GM23338 (cell line): Measurements from ENCODE around the gene CAMTA1. TPM values are rescaled to one million over a fixed set of nuclear protein-coding genes. Genes with fewer than 3 reads are reported as not detected.

Source experiments
- ATAC-seq: fragments of 200-7000 bp; cut with Tn5 transposase; 3 replicates; pipeline ENCODE4 v1.9.1; 2020
- DNase-seq: peaks from one replicate; pipeline ENCODE4 v3.0.0-alpha.2; 2015; ENCODE audit warnings: low spot score
- H2AFZ ChIP-seq: fragments of 200-600 bp; sonication (generic); 2 replicates; pipeline ENCODE4 v1.8.0; 2016; ENCODE audit warnings: antibody characterized with exemption, mild to moderate bottlenecking, moderate library complexity
- H3F3A ChIP-seq: fragments of 200-600 bp; sonication (generic); replicated peaks from 2 replicates; pipeline ENCODE4 v1.8.0; 2017; ENCODE audit warnings: antibody characterized with exemption, mixed run types, low read depth
- H3K27ac ChIP-seq: fragments of 200-600 bp; sonication (generic); 2 replicates; pipeline ENCODE4 v1.6.1; 2016; ENCODE audit warnings: low read depth
- H3K27me3 ChIP-seq: fragments of 200-600 bp; sonication (generic); 2 replicates; pipeline ENCODE4 v1.8.0; 2016; ENCODE audit warnings: mild to moderate bottlenecking, mixed run types, moderate library complexity; ENCODE audit not compliant: insufficient read depth
- H3K36me3 ChIP-seq: fragments of 200-600 bp; sonication (generic); 2 replicates; pipeline ENCODE4 v1.8.0; 2016; ENCODE audit warnings: mild to moderate bottlenecking; ENCODE audit not compliant: insufficient read depth
- H3K4me1 ChIP-seq: fragments of 200-600 bp; sonication (generic); 2 replicates; pipeline ENCODE4 v1.8.0; 2016; ENCODE audit warnings: mild to moderate bottlenecking, moderate library complexity; ENCODE audit not compliant: insufficient read depth
- H3K4me2 ChIP-seq: fragments of 200-600 bp; sonication (generic); 2 replicates; pipeline ENCODE4 v1.7.1; 2017; ENCODE audit warnings: mixed run types
- H3K4me3 ChIP-seq: fragments of 200-600 bp; sonication (generic); 2 replicates; pipeline ENCODE4 v1.6.1; 2016; ENCODE audit warnings: mixed run types
- H3K79me2 ChIP-seq: fragments of 200-600 bp; sonication (generic); replicated peaks from 2 replicates; pipeline ENCODE4 v1.8.0; 2017; ENCODE audit warnings: mild to moderate bottlenecking; ENCODE audit not compliant: insufficient read depth
- H3K9me2 ChIP-seq: fragments of 200-600 bp; sonication (generic); 2 replicates; pipeline ENCODE4 v1.8.0; 2017; ENCODE audit not compliant: insufficient read depth
- H4K20me1 ChIP-seq: fragments of 200-600 bp; sonication (generic); replicated peaks from 2 replicates; pipeline ENCODE4 v1.8.0; 2017; ENCODE audit warnings: mild to moderate bottlenecking; ENCODE audit not compliant: insufficient read depth
- H3K27ac Mint-ChIP-seq: 2 replicates; pipeline ENCODE4 v1.8.0; 2020; ENCODE audit warnings: inconsistent platforms, mild to moderate bottlenecking, moderate library complexity, mixed read lengths
- H3K27me3 Mint-ChIP-seq: 3 replicates; pipeline ENCODE4 v1.8.0; 2022; ENCODE audit warnings: low read depth, mild to moderate bottlenecking, moderate library complexity, mixed read lengths, inconsistent platforms; ENCODE audit not compliant: insufficient read depth, poor library complexity
- H3K36me3 Mint-ChIP-seq: 3 replicates; pipeline ENCODE4 v1.8.0; 2021; ENCODE audit warnings: low read depth, mild to moderate bottlenecking, inconsistent platforms, moderate library complexity, mixed read lengths
- H3K4me1 Mint-ChIP-seq: 3 replicates; pipeline ENCODE4 v1.8.0; 2020; ENCODE audit warnings: mild to moderate bottlenecking, inconsistent platforms, mixed read lengths
- H3K4me3 Mint-ChIP-seq: 3 replicates; pipeline ENCODE4 v1.8.0; 2021; ENCODE audit warnings: moderate library complexity, mild to moderate bottlenecking, inconsistent platforms, mixed read lengths
- H3K9me3 Mint-ChIP-seq: 3 replicates; pipeline ENCODE4 v1.8.0; 2020; ENCODE audit warnings: moderate library complexity, mild to moderate bottlenecking, inconsistent platforms, mixed read lengths
- EZH2 ChIP-seq: fragments of 200-600 bp; sonication (generic); IDR thresholded peaks from one replicate; pipeline ENCODE4 v1.8.0; 2017; ENCODE audit warnings: antibody characterized with exemption, mild to moderate bottlenecking, low read depth; ENCODE audit not compliant: unreplicated experiment
- EZH2phosphoT487 ChIP-seq: fragments of 200-600 bp; sonication (generic); IDR thresholded peaks from one replicate; pipeline ENCODE4 v1.8.1; 2018; ENCODE audit warnings: antibody characterized with exemption; ENCODE audit not compliant: unreplicated experiment
- JUNB ChIP-seq: IDR thresholded peaks from one replicate; pipeline ENCODE4 v1.6.1; 2016; ENCODE audit warnings: antibody characterized with exemption; ENCODE audit not compliant: unreplicated experiment
- POLR2AphosphoS5 ChIP-seq: IDR thresholded peaks from 2 replicates; pipeline ENCODE4 v1.6.1; 2016; ENCODE audit warnings: antibody characterized with exemption, low read depth
- STAT1 ChIP-seq: IDR thresholded peaks from one replicate; pipeline ENCODE4 v1.6.1; 2016; ENCODE audit warnings: antibody characterized with exemption; ENCODE audit not compliant: unreplicated experiment
- ZNF114 ChIP-seq: fragments of 250-450 bp; sonication (Bioruptor Pico); IDR thresholded peaks from 2 replicates; pipeline ENCODE4 v1.5.0; 2020; ENCODE audit warnings: mild to moderate bottlenecking, moderate library complexity
- ZNF331 ChIP-seq: fragments of 250-450 bp; sonication (Bioruptor Pico); IDR thresholded peaks from 2 replicates; pipeline ENCODE4 v1.5.0; 2020; ENCODE audit warnings: low read depth, mild to moderate bottlenecking, moderate library complexity
- polyA plus RNA-seq: library from polyadenylated mRNA; unstranded; fragments of >200 nt; fragmentation: Nextera tagmentation; extraction: Ambion mirVana; gene quantifications from 2 replicates; pipeline ENCODE4 v1.2.1, GENCODE V29; 2016
- total RNA-seq: library from RNA; depleted of rRNA; stranded (reverse); fragments of >200 nt; shearing (Covaris generic); gene quantifications from 2 replicates; pipeline ENCODE4 v1.2.3, GENCODE V29; 2014
- TF ChIP-seq, protein P1 (sequence below): IDR thresholded peaks from 2 replicates; pipeline ENCODE4 v1.6.1; 2016; ENCODE audit warnings: antibody characterized with exemption
- TF ChIP-seq, protein P2 (sequence below): IDR thresholded peaks from one replicate; pipeline ENCODE4 v1.6.1; 2018; ENCODE audit warnings: antibody characterized with exemption; ENCODE audit not compliant: unreplicated experiment
- TF ChIP-seq, protein P3 (sequence below), 2 experiments: fragments of 200-600 bp in 1 of 2; sonication (generic) in 1 of 2; conservative IDR thresholded peaks; 2 replicates each; pipeline versions ENCODE4 v1.5.1 to v1.6.1; 2016 to 2017; ENCODE audit warnings: antibody characterized with exemption in 2 of 2, low read depth in 2 of 2, mild to moderate bottlenecking in 2 of 2, moderate library complexity in 1 of 2

The CAMTA1 gene
- total and polyA plus RNA-seq, 2 experiments from 2014 or later: 115 to 519 TPM

DNA sequence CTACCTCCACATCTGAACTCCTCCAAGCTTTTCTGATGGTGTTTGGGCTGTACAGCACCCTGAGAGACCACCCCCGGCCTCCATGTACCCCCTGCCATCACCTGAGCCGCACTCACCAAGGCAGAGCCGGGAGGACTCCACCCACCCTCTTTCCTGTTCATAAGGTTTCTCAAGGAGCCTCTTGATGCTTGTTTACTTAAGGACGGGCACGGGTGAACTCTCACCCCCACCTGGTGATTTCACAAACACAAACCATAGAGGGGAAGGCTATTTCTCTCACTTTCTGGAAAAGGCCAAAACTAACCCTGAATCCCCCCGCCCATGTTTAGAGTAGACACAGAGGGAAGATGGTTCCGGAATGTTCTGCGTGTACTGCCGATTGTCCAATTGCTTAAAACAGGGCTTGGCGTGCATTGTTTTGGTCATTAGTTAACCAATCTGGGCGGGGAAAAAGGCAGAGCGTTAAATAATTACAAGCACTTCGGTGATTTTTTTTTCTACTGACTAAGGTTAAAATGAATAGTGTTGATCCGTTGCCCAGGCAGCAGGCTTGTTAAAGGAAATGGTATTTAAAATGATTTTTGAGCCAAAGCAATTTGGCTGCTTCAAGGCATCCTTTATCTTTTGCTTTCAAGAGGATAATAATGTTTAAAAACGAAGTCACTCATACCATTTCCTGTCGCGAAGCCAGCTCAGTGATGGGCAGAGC lies 706.0 kb downstream of the CAMTA1 start:
- H3K27ac Mint-ChIP-seq: 0 out of 2 replicates have a peak overlapping the region, but pooled peaks have one; percentile 19

DNA sequence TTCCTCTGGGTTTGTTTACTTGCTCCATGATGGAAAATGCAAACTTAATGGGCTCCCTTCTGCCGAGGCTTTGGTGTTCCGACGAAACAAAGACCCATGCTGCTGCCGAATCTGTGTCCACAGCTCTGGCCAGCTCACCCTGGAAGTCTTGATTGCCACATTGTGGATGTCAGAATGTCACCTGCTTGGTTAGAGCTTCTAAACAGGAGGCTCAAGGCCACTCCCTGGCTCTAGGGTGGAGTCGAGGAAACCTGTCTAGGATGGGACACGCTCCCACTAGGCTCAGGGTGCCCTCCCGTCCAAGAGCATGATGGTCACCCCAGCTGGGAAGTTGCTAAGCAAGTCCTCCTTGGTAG lies 706.5 kb downstream of the CAMTA1 start:
- 0 out of 2 replicates have a peak, but pooled peaks cover 4% of the 10 kb centered on the region for H3F3A ChIP-seq
- no peaks in the 10 kb centered on the region for H3K79me2 ChIP-seq
- ATAC-seq (no peak), DNase-seq (no peak)
- H3K4me1 ChIP-seq: no peaks in the 10 kb centered on the region
- H3K4me1 Mint-ChIP-seq: peaks cover 18% of the 10 kb centered on the region
- H3K27ac Mint-ChIP-seq: no peak overlapping the region
- no peak overlapping the region for H2AFZ ChIP-seq
- H3K4me2 ChIP-seq: no peak overlapping the region
- no peaks in the 10 kb centered on the region for H3K9me2 ChIP-seq
- no peak overlapping the region for H3K4me3 Mint-ChIP-seq
- peaks cover 1% of the 10 kb centered on the region for H3K27me3 Mint-ChIP-seq
- H3K36me3 Mint-ChIP-seq: no peaks in the 10 kb centered on the region; the same call in 2 of the 3 replicates
- H3K36me3 ChIP-seq: no peaks in the 10 kb centered on the region
- peaks cover 5% of the 10 kb centered on the region; the same call in 2 of the 3 replicates for H3K9me3 Mint-ChIP-seq
- no peaks in the 10 kb centered on the region for H3K27me3 ChIP-seq
- H4K20me1 ChIP-seq: no peaks in the 10 kb centered on the region
- H3K27ac ChIP-seq: no peak overlapping the region
- H3K4me3 ChIP-seq: no peak overlapping the region
- TF ChIP-seq JUNB: no peak
- TF ChIP-seq ZNF114 (CRISPR knock-in tag): no peak
- no peak for TF ChIP-seq POLR2AphosphoS5
- no peak for TF ChIP-seq EZH2
- TF ChIP-seq EZH2phosphoT487: no peak
- TF ChIP-seq, protein P1, sequence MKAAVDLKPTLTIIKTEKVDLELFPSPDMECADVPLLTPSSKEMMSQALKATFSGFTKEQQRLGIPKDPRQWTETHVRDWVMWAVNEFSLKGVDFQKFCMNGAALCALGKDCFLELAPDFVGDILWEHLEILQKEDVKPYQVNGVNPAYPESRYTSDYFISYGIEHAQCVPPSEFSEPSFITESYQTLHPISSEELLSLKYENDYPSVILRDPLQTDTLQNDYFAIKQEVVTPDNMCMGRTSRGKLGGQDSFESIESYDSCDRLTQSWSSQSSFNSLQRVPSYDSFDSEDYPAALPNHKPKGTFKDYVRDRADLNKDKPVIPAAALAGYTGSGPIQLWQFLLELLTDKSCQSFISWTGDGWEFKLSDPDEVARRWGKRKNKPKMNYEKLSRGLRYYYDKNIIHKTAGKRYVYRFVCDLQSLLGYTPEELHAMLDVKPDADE: no peak
- TF ChIP-seq, protein P2, sequence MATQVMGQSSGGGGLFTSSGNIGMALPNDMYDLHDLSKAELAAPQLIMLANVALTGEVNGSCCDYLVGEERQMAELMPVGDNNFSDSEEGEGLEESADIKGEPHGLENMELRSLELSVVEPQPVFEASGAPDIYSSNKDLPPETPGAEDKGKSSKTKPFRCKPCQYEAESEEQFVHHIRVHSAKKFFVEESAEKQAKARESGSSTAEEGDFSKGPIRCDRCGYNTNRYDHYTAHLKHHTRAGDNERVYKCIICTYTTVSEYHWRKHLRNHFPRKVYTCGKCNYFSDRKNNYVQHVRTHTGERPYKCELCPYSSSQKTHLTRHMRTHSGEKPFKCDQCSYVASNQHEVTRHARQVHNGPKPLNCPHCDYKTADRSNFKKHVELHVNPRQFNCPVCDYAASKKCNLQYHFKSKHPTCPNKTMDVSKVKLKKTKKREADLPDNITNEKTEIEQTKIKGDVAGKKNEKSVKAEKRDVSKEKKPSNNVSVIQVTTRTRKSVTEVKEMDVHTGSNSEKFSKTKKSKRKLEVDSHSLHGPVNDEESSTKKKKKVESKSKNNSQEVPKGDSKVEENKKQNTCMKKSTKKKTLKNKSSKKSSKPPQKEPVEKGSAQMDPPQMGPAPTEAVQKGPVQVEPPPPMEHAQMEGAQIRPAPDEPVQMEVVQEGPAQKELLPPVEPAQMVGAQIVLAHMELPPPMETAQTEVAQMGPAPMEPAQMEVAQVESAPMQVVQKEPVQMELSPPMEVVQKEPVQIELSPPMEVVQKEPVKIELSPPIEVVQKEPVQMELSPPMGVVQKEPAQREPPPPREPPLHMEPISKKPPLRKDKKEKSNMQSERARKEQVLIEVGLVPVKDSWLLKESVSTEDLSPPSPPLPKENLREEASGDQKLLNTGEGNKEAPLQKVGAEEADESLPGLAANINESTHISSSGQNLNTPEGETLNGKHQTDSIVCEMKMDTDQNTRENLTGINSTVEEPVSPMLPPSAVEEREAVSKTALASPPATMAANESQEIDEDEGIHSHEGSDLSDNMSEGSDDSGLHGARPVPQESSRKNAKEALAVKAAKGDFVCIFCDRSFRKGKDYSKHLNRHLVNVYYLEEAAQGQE: no peak

More for the DNA sequence above, 706.0 kb downstream of the CAMTA1 start:
- H3K9me2 ChIP-seq: no peaks in the 10 kb centered on the region
- peaks cover 5% of the 10 kb centered on the region; the same call in 2 of the 3 replicates for H3K9me3 Mint-ChIP-seq
- 0 out of 2 replicates have a peak, but pooled peaks cover 4% of the 10 kb centered on the region for H3F3A ChIP-seq
- ATAC-seq (no peak), DNase-seq (no peak)
- H3K36me3 ChIP-seq: no peaks in the 10 kb centered on the region
- no peak overlapping the region for H3K4me3 ChIP-seq
- H3K4me1 ChIP-seq: no peaks in the 10 kb centered on the region
- no peaks in the 10 kb centered on the region for H3K79me2 ChIP-seq
- no peaks in the 10 kb centered on the region; the same call in 2 of the 3 replicates for H3K36me3 Mint-ChIP-seq
- no peak overlapping the region for H2AFZ ChIP-seq
- no peak overlapping the region for H3K4me3 Mint-ChIP-seq
- no peak overlapping the region for H3K4me2 ChIP-seq
- no peaks in the 10 kb centered on the region for H4K20me1 ChIP-seq
- H3K4me1 Mint-ChIP-seq: peaks cover 18% of the 10 kb centered on the region
- H3K27me3 Mint-ChIP-seq: peaks cover 3% of the 10 kb centered on the region
- H3K27ac ChIP-seq: no peak overlapping the region
- TF ChIP-seq, protein P3, sequence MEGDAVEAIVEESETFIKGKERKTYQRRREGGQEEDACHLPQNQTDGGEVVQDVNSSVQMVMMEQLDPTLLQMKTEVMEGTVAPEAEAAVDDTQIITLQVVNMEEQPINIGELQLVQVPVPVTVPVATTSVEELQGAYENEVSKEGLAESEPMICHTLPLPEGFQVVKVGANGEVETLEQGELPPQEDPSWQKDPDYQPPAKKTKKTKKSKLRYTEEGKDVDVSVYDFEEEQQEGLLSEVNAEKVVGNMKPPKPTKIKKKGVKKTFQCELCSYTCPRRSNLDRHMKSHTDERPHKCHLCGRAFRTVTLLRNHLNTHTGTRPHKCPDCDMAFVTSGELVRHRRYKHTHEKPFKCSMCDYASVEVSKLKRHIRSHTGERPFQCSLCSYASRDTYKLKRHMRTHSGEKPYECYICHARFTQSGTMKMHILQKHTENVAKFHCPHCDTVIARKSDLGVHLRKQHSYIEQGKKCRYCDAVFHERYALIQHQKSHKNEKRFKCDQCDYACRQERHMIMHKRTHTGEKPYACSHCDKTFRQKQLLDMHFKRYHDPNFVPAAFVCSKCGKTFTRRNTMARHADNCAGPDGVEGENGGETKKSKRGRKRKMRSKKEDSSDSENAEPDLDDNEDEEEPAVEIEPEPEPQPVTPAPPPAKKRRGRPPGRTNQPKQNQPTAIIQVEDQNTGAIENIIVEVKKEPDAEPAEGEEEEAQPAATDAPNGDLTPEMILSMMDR (conservative IDR thresholded peaks at IDR 0.05; ENCODE audit: low read depth in 2 of 2): no peak
- TF ChIP-seq JUNB (no peak), ZNF331 (CRISPR knock-in tag) (no peak), STAT1 (no peak)
- TF ChIP-seq, protein P1: no peak
- H3K27me3 ChIP-seq: no peaks in the 10 kb centered on the region
